C1 segment of cervical spinal cord (tissue), 14 donors: ENCODE measurements around the gene SLC22A7.
"Not testable (repeated sequence)": the region's sequence is repeated elsewhere in the genome, so short reads cannot be mapped to it uniquely, and the experiment has no call there.

Experiments
- DNase-seq, 14 donors: peaks; one replicate each; lab custom pipeline; 2025; lab: John Stamatoyannopoulos, UW

SLC22A7 gene

GRCh38 chr6:43299338-43300293 lies 1.6 kb downstream of the SLC22A7 start:
- no peak for DNase-seq

- no peak for DNase-seq
These were observed 3.2 kb downstream of the SLC22A7 start for GRCh38 chr6:43301081-43301870.

GRCh38 chr6:43302126-43302525 lies 4.1 kb downstream of the SLC22A7 start:
- no peak for DNase-seq

- not testable (repeated sequence) for DNase-seq
These were observed 4.9 kb downstream of the SLC22A7 start for GRCh38 chr6:43303006-43303405.

GRCh38 chr6:43303751-43304331 lies 5.8 kb downstream of the SLC22A7 start:
- DNase-seq = no peak

GRCh38 chr6:43304361-43304760 lies 6.3 kb downstream of the SLC22A7 start:
- DNase-seq = no peak

DNA sequence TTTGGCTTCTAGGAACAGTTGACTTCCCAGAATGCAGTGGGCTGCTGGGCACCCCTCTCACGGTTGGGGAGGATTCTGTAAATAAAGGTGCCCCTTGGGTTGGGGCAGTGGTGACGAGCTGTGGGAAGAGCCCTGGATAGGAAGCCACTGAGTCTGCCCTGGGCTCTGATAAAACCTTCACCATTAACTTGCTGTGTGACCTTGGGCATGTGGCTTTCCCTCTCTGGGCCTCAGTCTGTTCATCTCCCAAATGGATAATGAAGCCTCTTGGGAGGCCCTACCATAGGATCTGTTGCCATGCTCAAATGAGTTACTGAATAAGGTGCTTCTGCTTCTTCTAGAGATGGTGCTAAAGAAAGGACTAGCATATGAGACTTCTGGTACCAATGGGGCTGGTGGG lies 6.8 kb downstream of the SLC22A7 start:
- no peak for DNase-seq

DNA sequence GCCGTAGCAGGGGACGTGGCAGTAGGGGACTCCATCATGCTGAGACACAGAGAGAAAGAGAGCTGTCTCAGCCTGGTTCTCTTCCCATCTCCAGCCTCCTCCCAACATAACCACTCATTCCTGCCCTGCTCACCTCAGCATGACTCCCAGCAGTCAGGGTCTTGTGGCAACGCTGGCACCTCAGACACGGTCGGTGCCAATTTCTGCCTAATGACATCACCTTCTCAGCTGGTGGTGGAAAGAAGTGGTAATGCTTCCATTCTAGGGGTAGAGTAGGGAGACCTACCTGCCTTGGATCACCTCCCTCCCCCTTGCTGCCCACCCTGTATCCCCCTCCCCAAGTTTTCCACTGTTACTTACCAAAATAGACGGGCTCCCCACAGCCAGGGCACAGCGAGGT lies 8.0 kb downstream of the SLC22A7 start:
- DNase-seq = no peak

GRCh38 chr6:43307451-43308100 lies 9.5 kb downstream of the SLC22A7 start:
- DNase-seq = no peak

DNA sequence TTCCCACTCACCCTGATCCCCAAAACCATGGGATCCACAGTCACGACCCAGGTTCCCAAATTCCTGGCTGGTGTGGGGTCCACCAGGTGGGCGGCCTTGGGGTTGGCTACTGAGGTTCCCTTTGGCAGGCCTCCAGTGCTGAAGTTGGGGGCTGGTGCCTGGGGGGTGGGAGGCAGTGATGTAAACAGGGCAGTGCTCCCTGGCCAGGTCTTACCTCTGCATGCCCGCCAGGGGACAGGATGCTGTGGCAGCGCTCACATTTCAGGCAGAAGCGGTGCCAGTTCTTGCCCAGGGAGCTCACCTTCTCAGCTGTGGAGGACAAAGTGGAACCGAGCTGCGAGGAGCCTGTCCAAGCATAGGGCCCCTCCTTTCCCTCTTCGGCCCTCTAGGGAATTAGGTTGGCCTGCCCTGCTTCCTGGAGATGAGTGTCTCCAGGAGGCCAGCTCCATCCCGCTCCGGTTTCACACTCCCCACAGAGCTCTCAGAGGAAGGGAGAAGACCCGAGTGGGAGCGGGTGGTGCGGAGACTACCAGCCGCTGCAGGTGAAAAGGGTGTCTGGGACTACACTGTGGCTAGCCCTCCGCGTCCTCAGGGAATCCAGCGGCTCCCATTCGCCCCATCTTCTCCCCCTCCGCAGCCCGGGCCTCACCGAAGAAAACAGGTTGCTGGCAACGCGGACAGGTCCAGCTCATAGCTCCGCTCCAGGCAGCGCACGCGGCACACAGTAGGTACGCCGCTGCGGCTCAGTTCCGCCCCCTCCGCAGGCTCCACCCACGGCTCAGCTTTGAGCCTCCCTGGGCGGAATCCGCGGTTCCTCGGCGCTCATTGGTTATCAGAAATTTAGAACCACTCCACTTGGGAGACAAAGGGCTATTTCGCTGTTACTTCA lies 10.3 kb downstream of the SLC22A7 start, which contains the start of gene CRIP3:
CRIP3 (minus strand) TSS at position 726 of the 889 bp plus-strand sequence; CDS start at position 692, 34 bp downstream.
- no peak for DNase-seq

- no peak for DNase-seq
These were observed 11.0 kb downstream of the SLC22A7 start for GRCh38 chr6:43308990-43309477.

DNA sequence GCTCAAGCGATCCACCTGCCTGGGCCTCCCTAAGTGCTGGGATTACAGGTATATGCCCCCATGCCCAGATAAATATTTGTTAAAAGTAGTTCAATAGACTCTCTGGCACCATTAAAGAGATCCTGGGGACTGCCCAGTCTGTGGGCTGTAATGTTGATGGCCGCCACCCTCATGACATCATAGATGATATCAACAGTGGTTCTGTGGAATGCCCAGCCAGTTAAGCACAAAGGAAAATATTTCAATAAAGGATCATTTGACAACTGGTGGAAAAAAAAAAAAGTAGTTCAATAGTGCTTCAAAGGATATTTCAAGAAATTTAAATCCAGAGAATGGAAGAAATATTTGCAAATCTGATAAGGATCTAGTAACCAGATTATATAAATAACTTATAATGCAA lies 12.1 kb downstream of the SLC22A7 start:
- DNase-seq = no peak

- no peak for DNase-seq
These were observed 12.6 kb downstream of the SLC22A7 start for GRCh38 chr6:43310624-43311023.

DNA sequence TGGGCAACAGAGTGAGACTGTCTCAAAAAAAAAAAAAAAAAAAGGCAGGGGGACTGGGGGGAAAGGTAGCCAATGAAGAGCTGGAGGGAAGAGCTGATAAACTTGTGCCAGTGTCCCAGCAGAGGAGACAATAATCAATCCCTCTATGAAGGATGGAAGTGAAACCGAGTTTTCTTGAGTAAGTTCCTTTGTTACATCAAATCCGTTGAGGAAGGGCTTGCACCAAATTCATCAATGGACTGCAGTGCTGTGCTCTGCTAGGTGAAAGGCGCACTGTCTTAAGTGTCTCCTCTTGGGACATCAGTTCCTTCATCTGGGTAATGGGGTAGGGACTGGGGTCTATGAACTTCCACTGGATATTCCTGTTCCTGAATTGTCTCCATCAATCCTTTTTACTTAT lies 13.6 kb downstream of the SLC22A7 start:
- DNase-seq = no peak

- no peak for DNase-seq
These were observed 15.8 kb downstream of the SLC22A7 start for GRCh38 chr6:43313813-43314212.

DNA sequence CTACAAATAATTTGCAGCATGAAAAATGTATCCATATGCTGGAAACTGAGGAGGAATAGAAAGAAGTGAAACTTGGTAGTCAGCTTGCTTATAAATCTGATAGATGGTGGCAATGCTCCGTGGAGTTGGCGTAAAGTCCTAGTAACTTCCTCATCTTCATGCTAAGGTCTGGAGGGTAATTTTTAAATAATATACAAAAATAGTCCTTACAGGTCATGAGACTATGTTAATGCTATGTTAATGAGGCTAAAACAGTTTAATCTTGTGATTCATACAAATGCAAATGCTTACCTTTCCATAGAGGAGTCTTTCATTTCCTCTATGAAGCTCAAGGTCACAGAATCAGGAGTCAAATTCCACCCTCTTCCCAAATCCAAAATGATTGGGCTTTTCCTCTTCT lies 20.0 kb downstream of the SLC22A7 start:
- no peak for DNase-seq

- no peak for DNase-seq
These were observed 27.8 kb downstream of the SLC22A7 start for GRCh38 chr6:43325876-43326275.

GRCh38 chr6:43328528-43328927 lies 30.5 kb downstream of the SLC22A7 start:
- DNase-seq = no peak

- DNase-seq = no peak
These were observed 33.4 kb downstream of the SLC22A7 start for GRCh38 chr6:43331470-43331869.

GRCh38 chr6:43331891-43332290 lies 33.8 kb downstream of the SLC22A7 start:
- no peak for DNase-seq
